ENCODE results near the gene HYAL2. TPM values are rescaled to one million over a fixed set of nuclear protein-coding genes. Genes with fewer than 3 reads are reported as not detected.
A peak's percentile ranks its signal among the peaks of the same experiment; 100 is the strongest.

The HYAL2 gene
- polyA plus RNA-seq, 3 donors, result 18.3 to 25.8 (median 18.9) TPM

GRCh38 chr3:50302095-50303012 lies 20.2 kb downstream of the HYAL2 start:
- Histone ChIP-seq H3K36me3 (replicated peaks in 1 of 2; ENCODE audit: control insufficient read depth in 1 of 2, insufficient read depth in 2 of 2, low read length in 2 of 2) (no peaks in the 10 kb centered on the region), H2AFZ (ENCODE audit: insufficient read depth, low read depth, low read length, poor library complexity, severe bottlenecking) (no peak overlapping the region), H3K79me2 (ENCODE audit: insufficient read depth, low read length) (peaks cover 32% of the 10 kb centered on the region), H3K9ac (ENCODE audit: insufficient read depth, low read length, poor library complexity, severe bottlenecking) (no peak overlapping the region), H3K4me1 (ENCODE audit: control insufficient read depth in 1 of 2, insufficient read depth in 2 of 2, low read length in 2 of 2) (peaks cover 32 to 36% of the 10 kb centered on the region in 2 donors), H3K9me3 (replicated peaks in 1 of 2; ENCODE audit: control insufficient read depth in 1 of 2, insufficient read depth in 1 of 2, low read length in 2 of 2) (peaks cover 0 to 5% of the 10 kb centered on the region in 2 donors), H3K27ac (ENCODE audit: low read depth in 1 of 2, low read length in 2 of 2) (no peak overlapping the region), H4K20me1 (ENCODE audit: insufficient read depth, low read length) (no peaks in the 10 kb centered on the region), H3K4me3 (replicated peaks in 1 of 3; ENCODE audit: low read depth in 2 of 3, low read length in 3 of 3) (no peak overlapping the region), H3K27me3 (ENCODE audit: control insufficient read depth in 2 of 2, insufficient read depth in 2 of 2, low read length in 2 of 2) (no peaks in the 10 kb centered on the region), H3K4me2 (replicated peaks; ENCODE audit: extremely low read depth, low read length, poor library complexity, severe bottlenecking) (no peak overlapping the region)
- no peak for TF ChIP-seq CTCF (IDR thresholded peaks at IDR 0.05)
- 98% methylated on average over 30 of the region's 32 CpGs for WGBS (ENCODE audit: insufficient coverage)
- intact Hi-C loops (cut with micrococcal nuclease), result no loop called here
- Mint-ChIP-seq H3K4me3 (no peak overlapping the region), H3K36me3 (peaks cover 0 to 2% of the 10 kb centered on the region in 2 donors), H3K4me1 (peaks cover 38% of the 10 kb centered on the region), H3K9me3 (peaks cover 0 to 5% (median 2%) of the 10 kb centered on the region in 7 donors), H3K27me3 (ENCODE audit: low read depth in 3 of 3) (no peaks in the 10 kb centered on the region), H3K27ac (peak overlapping the region in 1 of 7 donors; percentile 15)
- peak in 1 of 3 donors; percentile 8 for DNase-seq

GRCh38 chr3:50300681-50301254 lies 21.8 kb downstream of the HYAL2 start:
- peaks cover 32 to 37% of the 10 kb centered on the region in 2 donors for H3K4me1 ChIP-seq (ENCODE audit: control insufficient read depth in 1 of 2, insufficient read depth in 2 of 2, low read length in 2 of 2)
- no peaks in the 10 kb centered on the region for H3K36me3 ChIP-seq (replicated peaks in 1 of 2; ENCODE audit: control insufficient read depth in 1 of 2, insufficient read depth in 2 of 2, low read length in 2 of 2)
- H3K9me3 ChIP-seq (replicated peaks in 1 of 2; ENCODE audit: control insufficient read depth in 1 of 2, insufficient read depth in 1 of 2, low read length in 2 of 2), result no peaks in the 10 kb centered on the region
- H3K4me3 ChIP-seq (replicated peaks in 1 of 3; ENCODE audit: low read depth in 2 of 3, low read length in 3 of 3), result peak overlapping the region in 1 of 3 experiments; percentile 94
- peak overlapping the region; percentile 55 to 64 for H3K4me3 Mint-ChIP-seq
- no peak for DNase-seq
- no peaks in the 10 kb centered on the region for H3K27me3 Mint-ChIP-seq (ENCODE audit: low read depth in 3 of 3)
- no peaks in the 10 kb centered on the region for H4K20me1 ChIP-seq (ENCODE audit: insufficient read depth, low read length)
- peak overlapping the region; percentile 99 for H3K27ac Mint-ChIP-seq
- WGBS (ENCODE audit: insufficient coverage), result 85% methylated on average over 5 of the region's 6 CpGs
- H3K9ac ChIP-seq (ENCODE audit: insufficient read depth, low read length, poor library complexity, severe bottlenecking), result peak overlapping the region; percentile 85
- H3K79me2 ChIP-seq (ENCODE audit: insufficient read depth, low read length), result peaks cover 39% of the 10 kb centered on the region
- no peaks in the 10 kb centered on the region for H3K9me3 Mint-ChIP-seq
- TF ChIP-seq CTCF (IDR thresholded peaks at IDR 0.05), result no peak
- H2AFZ ChIP-seq (ENCODE audit: insufficient read depth, low read depth, low read length, poor library complexity, severe bottlenecking), result peak overlapping the region; percentile 77
- H3K36me3 Mint-ChIP-seq, result peaks cover 2 to 10% of the 10 kb centered on the region in 2 donors
- intact Hi-C loops (cut with micrococcal nuclease), result no loop called here
- H3K4me1 Mint-ChIP-seq, result peaks cover 37% of the 10 kb centered on the region
- H3K27me3 ChIP-seq (ENCODE audit: control insufficient read depth in 2 of 2, insufficient read depth in 2 of 2, low read length in 2 of 2), result no peaks in the 10 kb centered on the region
- H3K27ac ChIP-seq (ENCODE audit: low read depth in 1 of 2, low read length in 2 of 2), result peak overlapping the region; percentile 99 to 100
- H3K4me2 ChIP-seq (replicated peaks; ENCODE audit: extremely low read depth, low read length, poor library complexity, severe bottlenecking), result peak overlapping the region; percentile 77

Measured in CD14-positive monocyte (primary cell).